Spleen (tissue), 7 donors: Measurements from ENCODE around the gene PAXIP1.

ENCODE experiments used
- CTCF ChIP-seq, 11 experiments: fragments of 200-600 bp in 7 of 11; fragments of 450-650 bp in 4 of 11; sonication (generic) in 4 of 11; IDR thresholded peaks in 8 of 11; conservative IDR thresholded peaks in 3 of 11; 1 replicate in 7 of 11; 2 replicates in 4 of 11; pipeline versions ENCODE4 v1.4.0 to v1.8.0; 2016 to 2021; ENCODE audit warnings: antibody characterized with exemption in 11 of 11, inconsistent platforms in 4 of 11, mild to moderate bottlenecking in 1 of 11
- POLR2AphosphoS5 ChIP-seq, 3 donors: sonication (generic); formaldehyde crosslinking; IDR thresholded peaks; one replicate each; pipeline ENCODE4 v1.5.1; 2017; ENCODE audit warnings: antibody characterized with exemption in 3 of 3
- donor health status: DM: no; HTN: no; CAD: no; lungs with moderate emphysema.
- donor health status: DM: no; HTN: no; CAD: no.
- donor health status: DM: no; HTN: no; CAD: no.

GRCh38 chr7:154975984-154976383, 26.9 kb downstream of the PAXIP1 start:
- no peak for TF ChIP-seq CTCF (IDR thresholded peaks at IDR 0.05 in 8 of 11, conservative IDR thresholded peaks at IDR 0.05 in 3 of 11)
- no peak for TF ChIP-seq POLR2AphosphoS5 (IDR thresholded peaks at IDR 0.05)
